Adrenal gland (tissue), 5 donors: Measurements from ENCODE around the gene GUCY1A1.

Source experiments
- POLR2A ChIP-seq, 2 donors: fragments of 450-650 bp; IDR thresholded peaks; one replicate each; pipeline ENCODE4 v1.6.1; 2017; ENCODE audit warnings: antibody characterized with exemption in 2 of 2, mild to moderate bottlenecking in 2 of 2, moderate library complexity in 1 of 2
- TF ChIP-seq, protein P1 (sequence below), 6 experiments: fragments of 450-650 bp in 4 of 6; fragments of 200-600 bp in 2 of 6; sonication (generic) in 1 of 6; IDR thresholded peaks; 1 replicate in 5 of 6; 2 replicates in 1 of 6; pipeline versions ENCODE4 v1.5.1 to v1.8.0; 2016 to 2021; ENCODE audit warnings: antibody characterized with exemption in 6 of 6, mild to moderate bottlenecking in 2 of 6, moderate library complexity in 1 of 6
- donor health status: DM: no; HTN: no; CAD: no.

DNA sequence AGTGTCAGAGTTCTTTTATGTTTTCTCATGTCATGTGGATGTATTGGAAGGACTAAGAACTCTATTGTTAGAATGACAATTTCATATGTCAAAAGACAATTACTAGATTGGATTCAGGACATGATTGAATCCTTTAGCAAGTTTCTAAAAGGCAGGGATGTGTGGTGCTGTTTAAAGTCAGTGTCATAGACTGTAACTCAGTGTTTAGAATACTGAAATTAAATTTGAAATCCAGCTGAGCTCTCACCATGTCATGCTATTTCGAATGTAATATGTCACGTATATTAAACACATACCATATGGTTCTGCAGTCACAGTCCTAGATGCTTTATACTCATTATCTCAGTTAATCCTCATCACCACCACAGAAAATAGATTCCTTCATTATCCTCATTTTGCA, 100.0 kb downstream of the GUCY1A1 start:
- TF ChIP-seq POLR2A (IDR thresholded peaks at IDR 0.05), result no peak
- TF ChIP-seq, protein P1, sequence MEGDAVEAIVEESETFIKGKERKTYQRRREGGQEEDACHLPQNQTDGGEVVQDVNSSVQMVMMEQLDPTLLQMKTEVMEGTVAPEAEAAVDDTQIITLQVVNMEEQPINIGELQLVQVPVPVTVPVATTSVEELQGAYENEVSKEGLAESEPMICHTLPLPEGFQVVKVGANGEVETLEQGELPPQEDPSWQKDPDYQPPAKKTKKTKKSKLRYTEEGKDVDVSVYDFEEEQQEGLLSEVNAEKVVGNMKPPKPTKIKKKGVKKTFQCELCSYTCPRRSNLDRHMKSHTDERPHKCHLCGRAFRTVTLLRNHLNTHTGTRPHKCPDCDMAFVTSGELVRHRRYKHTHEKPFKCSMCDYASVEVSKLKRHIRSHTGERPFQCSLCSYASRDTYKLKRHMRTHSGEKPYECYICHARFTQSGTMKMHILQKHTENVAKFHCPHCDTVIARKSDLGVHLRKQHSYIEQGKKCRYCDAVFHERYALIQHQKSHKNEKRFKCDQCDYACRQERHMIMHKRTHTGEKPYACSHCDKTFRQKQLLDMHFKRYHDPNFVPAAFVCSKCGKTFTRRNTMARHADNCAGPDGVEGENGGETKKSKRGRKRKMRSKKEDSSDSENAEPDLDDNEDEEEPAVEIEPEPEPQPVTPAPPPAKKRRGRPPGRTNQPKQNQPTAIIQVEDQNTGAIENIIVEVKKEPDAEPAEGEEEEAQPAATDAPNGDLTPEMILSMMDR (IDR thresholded peaks at IDR 0.05), result no peak
